NCI-H345 treated with DMSO at 0.1 percent for 48 hours (cell line): Measurements from ENCODE around the gene PHF12.
A peak's percentile ranks its signal among the peaks of the same experiment; 100 is the strongest.
"Not testable (repeated sequence)": the region's sequence is repeated elsewhere in the genome, so short reads cannot be mapped to it uniquely, and the experiment has no call there.

Experiments
- DNase-seq: peaks from one replicate; lab custom pipeline; 2025; ENCODE audit not compliant: unreplicated experiment; lab: John Stamatoyannopoulos, UW

The PHF12 gene

GRCh38 chr17:28904800-28905199 is 46.5 kb downstream of the PHF12 start:
- no peak for DNase-seq

GRCh38 chr17:28903546-28903841 is 47.8 kb downstream of the PHF12 start:
- not testable (repeated sequence) for DNase-seq

GRCh38 chr17:28902819-28903545 is 48.3 kb downstream of the PHF12 start, which contains the start of gene DHRS13:
DHRS13 (minus strand) TSS chr17:28903079; CDS start chr17:28902944, 135 bp downstream.
- DNase-seq: peak; percentile 93

GRCh38 chr17:28901866-28902818 is 49.2 kb downstream of the PHF12 start:
- no peak for DNase-seq

- DNase-seq: no peak
Observed at GRCh38 chr17:28900986-28901726, 50.2 kb downstream of the PHF12 start.

- DNase-seq: no peak
Observed at GRCh38 chr17:28899212-28899815, 52.0 kb downstream of the PHF12 start.

- no peak for DNase-seq
Observed at GRCh38 chr17:28898527-28898955, 52.8 kb downstream of the PHF12 start.

GRCh38 chr17:28897769-28898526 is 53.4 kb downstream of the PHF12 start:
- DNase-seq: no peak

- peak; percentile 76 for DNase-seq
Observed at GRCh38 chr17:28896884-28897768, 54.2 kb downstream of the PHF12 start, which contains the start of gene FLOT2. FLOT2 (minus strand) TSS chr17:28897733; CDS start chr17:28897574, 159 bp downstream.

- DNase-seq: no peak
Observed at GRCh38 chr17:28896491-28896883, 54.8 kb downstream of the PHF12 start.

GRCh38 chr17:28895794-28896447 is 55.4 kb downstream of the PHF12 start:
- DNase-seq: no peak

- DNase-seq: not testable (repeated sequence)
Observed at GRCh38 chr17:28893248-28894183, 57.8 kb downstream of the PHF12 start.

GRCh38 chr17:28892024-28892423 is 59.3 kb downstream of the PHF12 start:
- no peak for DNase-seq

- DNase-seq: no peak
Observed at GRCh38 chr17:28891201-28891600, 60.1 kb downstream of the PHF12 start.

GRCh38 chr17:28889996-28890395 is 61.3 kb downstream of the PHF12 start:
- DNase-seq: no peak

- DNase-seq: no peak
Observed at GRCh38 chr17:28888832-28889231, 62.5 kb downstream of the PHF12 start.

- no peak for DNase-seq
Observed at GRCh38 chr17:28887871-28888471, 63.3 kb downstream of the PHF12 start.
